Liver (tissue), 9 donors: ENCODE results near the gene PPP4R2. TPM values are rescaled to one million over a fixed set of nuclear protein-coding genes. Genes with fewer than 3 reads are reported as not detected.

Experiments used
- DNase-seq: peaks from one replicate; pipeline ENCODE4 v3.0.0-alpha.2; 2017; ENCODE audit warnings: low spot score
- H3K27ac ChIP-seq, 2 donors: one replicate each; pipeline ENCODE4 v1.7.0; 2013; ENCODE audit warnings: inconsistent platforms in 2 of 2, low read length in 2 of 2, control low read depth in 1 of 2, low read depth in 1 of 2, mild to moderate bottlenecking in 1 of 2
- H3K27me3 ChIP-seq, 4 donors: one replicate each; pipeline versions ENCODE4 v1.6.1 to v1.7.0; 2013; ENCODE audit warnings: low read length in 3 of 4, inconsistent platforms in 1 of 4, mild to moderate bottlenecking in 1 of 4, moderate library complexity in 1 of 4; ENCODE audit not compliant: control insufficient read depth in 4 of 4, insufficient read depth in 4 of 4
- H3K36me3 ChIP-seq, 4 donors: one replicate each; pipeline versions ENCODE4 v1.6.1 to v1.7.0; 2013; ENCODE audit warnings: low read length in 3 of 4, mild to moderate bottlenecking in 3 of 4, low read depth in 1 of 4, moderate library complexity in 1 of 4; ENCODE audit not compliant: control insufficient read depth in 4 of 4, insufficient read depth in 3 of 4
- H3K4me1 ChIP-seq, 4 donors: one replicate each; pipeline versions ENCODE4 v1.6.1 to v1.7.0; 2013; ENCODE audit warnings: low read length in 3 of 4, mild to moderate bottlenecking in 3 of 4, moderate library complexity in 1 of 4; ENCODE audit not compliant: control insufficient read depth in 4 of 4, insufficient read depth in 4 of 4
- H3K4me3 ChIP-seq, 3 donors: one replicate each; pipeline versions ENCODE4 v1.6.1 to v1.7.0; 2013; ENCODE audit warnings: low read length in 3 of 3, control low read depth in 1 of 3, low read depth in 1 of 3, mild to moderate bottlenecking in 1 of 3
- H3K9ac ChIP-seq, 2 donors: one replicate each; pipeline ENCODE4 v1.7.0; 2013; ENCODE audit warnings: low read length in 2 of 2, mild to moderate bottlenecking in 2 of 2, moderate library complexity in 2 of 2, control low read depth in 1 of 2, low read depth in 1 of 2
- H3K9me3 ChIP-seq, 4 donors: one replicate each; pipeline versions ENCODE4 v1.6.1 to v1.7.0; 2013; ENCODE audit warnings: low read length in 3 of 4; ENCODE audit not compliant: control insufficient read depth in 4 of 4
- EGR1 ChIP-seq, 2 donors: IDR thresholded peaks; 2 replicates each; pipeline ENCODE4 v1.6.1; 2016 to 2018; ENCODE audit warnings: antibody characterized with exemption in 2 of 2, low read depth in 2 of 2
- FOXA1 ChIP-seq: IDR thresholded peaks from 2 replicates; pipeline ENCODE4 v1.6.1; 2016; ENCODE audit warnings: antibody characterized with exemption
- FOXA2 ChIP-seq: IDR thresholded peaks from 2 replicates; pipeline ENCODE4 v1.6.1; 2016; ENCODE audit warnings: antibody characterized with exemption
- HNF4A ChIP-seq, 2 donors: conservative IDR thresholded peaks; 2 replicates each; pipeline ENCODE4 v1.6.1; 2016; ENCODE audit warnings: antibody characterized with exemption in 2 of 2, mild to moderate bottlenecking in 2 of 2
- JUND ChIP-seq, 2 donors: IDR thresholded peaks; 2 replicates each; pipeline ENCODE4 v1.6.1; 2016; ENCODE audit warnings: antibody characterized with exemption in 2 of 2
- NR2F2 ChIP-seq: IDR thresholded peaks from 2 replicates; pipeline ENCODE4 v1.6.1; 2016; ENCODE audit warnings: antibody characterized with exemption
- RAD21 ChIP-seq, 2 donors: IDR thresholded peaks; 2 replicates each; pipeline ENCODE4 v1.6.1; 2016; ENCODE audit warnings: antibody characterized with exemption in 2 of 2, mild to moderate bottlenecking in 2 of 2
- RXRA ChIP-seq, 2 donors: IDR thresholded peaks; 2 replicates each; pipeline ENCODE4 v1.6.1; 2017 to 2018; ENCODE audit warnings: antibody characterized with exemption in 2 of 2, mild to moderate bottlenecking in 1 of 2
- TAF1 ChIP-seq: conservative IDR thresholded peaks from 2 replicates; pipeline ENCODE4 v1.6.1; 2016; ENCODE audit warnings: antibody characterized with exemption, mild to moderate bottlenecking
- WGBS: extraction: QIAGEN DNeasy Blood & Tissue Kit; methylation state at CpG from one replicate; pipeline ENCODE4 v1.1.7; 2013; 5-methylcytosine and 5-hydroxymethylcytosine counted together
- polyA plus RNA-seq, 2 donors: library from polyadenylated mRNA; stranded (reverse) in 1 of 2; unstranded in 1 of 2; fragments of 200-250 nt in 1 of 2; fragments of >200 nt in 1 of 2; fragmentation: Nextera tagmentation in 1 of 2; extraction: Ambion mirVana in 1 of 2; gene quantifications; one replicate each; pipeline versions ENCODE4 v1.2.1 to v1.2.3, GENCODE V29; 2013 to 2015
- total RNA-seq, 2 donors: library from RNA; depleted of rRNA; stranded (reverse); fragments of >200 nt; gene quantifications; one replicate each; pipeline ENCODE4 v1.2.3, GENCODE V29; 2014
- TF ChIP-seq, protein P1 (sequence below): IDR thresholded peaks from 2 replicates; pipeline ENCODE4 v1.6.1; 2016; ENCODE audit warnings: antibody characterized with exemption
- TF ChIP-seq, protein P2 (sequence below): IDR thresholded peaks from 2 replicates; pipeline ENCODE4 v1.6.1; 2016; ENCODE audit warnings: antibody characterized with exemption
- TF ChIP-seq, protein P3 (sequence below): IDR thresholded peaks from 2 replicates; pipeline ENCODE4 v1.6.1; 2016; ENCODE audit warnings: antibody characterized with exemption
- TF ChIP-seq, protein P4 (sequence below): IDR thresholded peaks from 2 replicates; pipeline ENCODE4 v1.6.1; 2016; ENCODE audit warnings: antibody characterized with exemption, mild to moderate bottlenecking
- donor health status: healthy.
- donor health status: healthy.
- donor health status: healthy.
- donor health status: healthy.
- donor health status: healthy.

PPP4R2 gene
- total and polyA plus RNA-seq, 4 donors, result 12.2 to 35.9 (median 33.7) TPM

DNA sequence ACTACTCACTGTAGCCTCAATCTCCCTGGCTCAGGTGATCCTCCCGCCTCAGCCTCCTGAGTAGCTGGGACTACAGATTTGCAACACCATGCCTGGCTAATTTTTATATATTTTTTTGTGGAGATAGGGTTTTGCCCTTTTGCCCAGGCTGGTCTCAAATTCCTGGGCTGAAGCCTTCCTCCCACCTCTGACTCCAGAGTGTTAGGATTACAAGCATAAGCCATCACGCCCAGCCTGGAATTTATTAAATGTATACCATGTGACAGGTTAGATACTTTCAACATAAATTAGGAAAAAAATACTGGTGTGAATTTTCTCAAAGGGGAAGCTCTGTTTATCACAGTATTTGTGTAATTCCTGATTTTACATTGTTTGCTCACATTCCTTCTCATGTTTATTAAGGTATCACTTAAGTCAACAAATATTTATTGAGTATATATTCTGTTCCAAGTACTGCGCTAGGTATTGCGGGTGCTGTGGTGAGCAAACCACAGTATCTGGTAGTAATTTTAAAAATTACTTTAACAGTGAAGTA, 24.8 kb downstream of the PPP4R2 start:
- no peak for DNase-seq

DNA sequence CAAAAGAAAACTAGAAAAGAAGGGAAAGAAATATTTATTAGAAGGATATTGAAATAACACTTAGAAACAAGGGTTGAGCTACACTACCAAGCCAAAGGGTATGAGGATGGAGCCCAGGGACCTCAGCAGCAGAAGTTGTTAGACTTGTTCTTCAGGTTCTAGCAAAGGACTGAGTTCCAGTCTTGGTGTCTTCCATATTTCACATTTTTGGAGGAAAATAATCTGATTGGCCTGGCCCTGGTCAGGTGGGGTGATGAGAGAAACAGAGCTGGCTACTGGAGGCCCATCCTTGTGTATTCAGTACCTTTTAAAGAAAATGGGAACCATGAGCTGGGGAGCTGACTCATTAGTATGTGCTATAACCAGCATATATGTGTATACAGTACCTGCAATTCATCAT, 28.2 kb downstream of the PPP4R2 start:
- H3K36me3 ChIP-seq, result no peaks in the 10 kb centered on the region
- peaks cover 5 to 28% (median 21%) of the 10 kb centered on the region in 4 donors for H3K4me1 ChIP-seq
- no peak overlapping the region for H3K9ac ChIP-seq
- H3K9me3 ChIP-seq, result no peaks in the 10 kb centered on the region
- no peak for DNase-seq
- no peak overlapping the region for H3K27ac ChIP-seq
- TF ChIP-seq, protein P1, sequence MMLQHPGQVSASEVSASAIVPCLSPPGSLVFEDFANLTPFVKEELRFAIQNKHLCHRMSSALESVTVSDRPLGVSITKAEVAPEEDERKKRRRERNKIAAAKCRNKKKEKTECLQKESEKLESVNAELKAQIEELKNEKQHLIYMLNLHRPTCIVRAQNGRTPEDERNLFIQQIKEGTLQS, result no peak
- TF ChIP-seq EGR1 (IDR thresholded peaks at IDR 0.05; ENCODE audit: low read depth in 2 of 2), result no peak
- no peak for TF ChIP-seq JUND (IDR thresholded peaks at IDR 0.05)
- TF ChIP-seq, protein P2, sequence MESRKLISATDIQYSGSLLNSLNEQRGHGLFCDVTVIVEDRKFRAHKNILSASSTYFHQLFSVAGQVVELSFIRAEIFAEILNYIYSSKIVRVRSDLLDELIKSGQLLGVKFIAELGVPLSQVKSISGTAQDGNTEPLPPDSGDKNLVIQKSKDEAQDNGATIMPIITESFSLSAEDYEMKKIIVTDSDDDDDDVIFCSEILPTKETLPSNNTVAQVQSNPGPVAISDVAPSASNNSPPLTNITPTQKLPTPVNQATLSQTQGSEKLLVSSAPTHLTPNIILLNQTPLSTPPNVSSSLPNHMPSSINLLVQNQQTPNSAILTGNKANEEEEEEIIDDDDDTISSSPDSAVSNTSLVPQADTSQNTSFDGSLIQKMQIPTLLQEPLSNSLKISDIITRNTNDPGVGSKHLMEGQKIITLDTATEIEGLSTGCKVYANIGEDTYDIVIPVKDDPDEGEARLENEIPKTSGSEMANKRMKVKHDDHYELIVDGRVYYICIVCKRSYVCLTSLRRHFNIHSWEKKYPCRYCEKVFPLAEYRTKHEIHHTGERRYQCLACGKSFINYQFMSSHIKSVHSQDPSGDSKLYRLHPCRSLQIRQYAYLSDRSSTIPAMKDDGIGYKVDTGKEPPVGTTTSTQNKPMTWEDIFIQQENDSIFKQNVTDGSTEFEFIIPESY, result no peak
- no peak for TF ChIP-seq FOXA1
- TF ChIP-seq, protein P3, sequence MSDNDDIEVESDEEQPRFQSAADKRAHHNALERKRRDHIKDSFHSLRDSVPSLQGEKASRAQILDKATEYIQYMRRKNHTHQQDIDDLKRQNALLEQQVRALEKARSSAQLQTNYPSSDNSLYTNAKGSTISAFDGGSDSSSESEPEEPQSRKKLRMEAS, result no peak
- TF ChIP-seq NR2F2, result no peak
- TF ChIP-seq, protein P4, sequence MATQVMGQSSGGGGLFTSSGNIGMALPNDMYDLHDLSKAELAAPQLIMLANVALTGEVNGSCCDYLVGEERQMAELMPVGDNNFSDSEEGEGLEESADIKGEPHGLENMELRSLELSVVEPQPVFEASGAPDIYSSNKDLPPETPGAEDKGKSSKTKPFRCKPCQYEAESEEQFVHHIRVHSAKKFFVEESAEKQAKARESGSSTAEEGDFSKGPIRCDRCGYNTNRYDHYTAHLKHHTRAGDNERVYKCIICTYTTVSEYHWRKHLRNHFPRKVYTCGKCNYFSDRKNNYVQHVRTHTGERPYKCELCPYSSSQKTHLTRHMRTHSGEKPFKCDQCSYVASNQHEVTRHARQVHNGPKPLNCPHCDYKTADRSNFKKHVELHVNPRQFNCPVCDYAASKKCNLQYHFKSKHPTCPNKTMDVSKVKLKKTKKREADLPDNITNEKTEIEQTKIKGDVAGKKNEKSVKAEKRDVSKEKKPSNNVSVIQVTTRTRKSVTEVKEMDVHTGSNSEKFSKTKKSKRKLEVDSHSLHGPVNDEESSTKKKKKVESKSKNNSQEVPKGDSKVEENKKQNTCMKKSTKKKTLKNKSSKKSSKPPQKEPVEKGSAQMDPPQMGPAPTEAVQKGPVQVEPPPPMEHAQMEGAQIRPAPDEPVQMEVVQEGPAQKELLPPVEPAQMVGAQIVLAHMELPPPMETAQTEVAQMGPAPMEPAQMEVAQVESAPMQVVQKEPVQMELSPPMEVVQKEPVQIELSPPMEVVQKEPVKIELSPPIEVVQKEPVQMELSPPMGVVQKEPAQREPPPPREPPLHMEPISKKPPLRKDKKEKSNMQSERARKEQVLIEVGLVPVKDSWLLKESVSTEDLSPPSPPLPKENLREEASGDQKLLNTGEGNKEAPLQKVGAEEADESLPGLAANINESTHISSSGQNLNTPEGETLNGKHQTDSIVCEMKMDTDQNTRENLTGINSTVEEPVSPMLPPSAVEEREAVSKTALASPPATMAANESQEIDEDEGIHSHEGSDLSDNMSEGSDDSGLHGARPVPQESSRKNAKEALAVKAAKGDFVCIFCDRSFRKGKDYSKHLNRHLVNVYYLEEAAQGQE, result no peak
- no peak for TF ChIP-seq RXRA (IDR thresholded peaks at IDR 0.05)
- no peak for TF ChIP-seq RAD21 (IDR thresholded peaks at IDR 0.05)
- H3K4me3 ChIP-seq, result no peak overlapping the region
- no peaks in the 10 kb centered on the region for H3K27me3 ChIP-seq

More for the DNA sequence above, 24.8 kb downstream of the PPP4R2 start:
- peaks cover 0 to 2% (median 0%) of the 10 kb centered on the region in 4 donors for H3K36me3 ChIP-seq
- H3K27me3 ChIP-seq, result no peaks in the 10 kb centered on the region
- no peak overlapping the region for H3K9ac ChIP-seq
- H3K27ac ChIP-seq, result no peak overlapping the region
- peaks cover 3 to 22% (median 10%) of the 10 kb centered on the region in 4 donors for H3K4me1 ChIP-seq
- H3K9me3 ChIP-seq, result no peaks in the 10 kb centered on the region
- WGBS, result 38% methylated on average over 4 of the region's 4 CpGs
- TF ChIP-seq, protein P4, result no peak
- no peak for TF ChIP-seq TAF1
- no peak for TF ChIP-seq FOXA2
- TF ChIP-seq RAD21 (IDR thresholded peaks at IDR 0.05), result no peak
- no peak for TF ChIP-seq EGR1 (IDR thresholded peaks at IDR 0.05; ENCODE audit: low read depth in 2 of 2)
- no peak for TF ChIP-seq JUND (IDR thresholded peaks at IDR 0.05)
- TF ChIP-seq HNF4A (conservative IDR thresholded peaks at IDR 0.05), result peak in 1 of 2 donors; percentile 22
- TF ChIP-seq FOXA1, result no peak
- H3K4me3 ChIP-seq, result no peak overlapping the region
